Osteoblast (primary cell): ENCODE measurements around the gene SH3BP5. TPM values are rescaled to one million over a fixed set of nuclear protein-coding genes. Genes with fewer than 3 reads are reported as not detected.

Experiments used
- DNase-seq: peaks from one replicate; pipeline ENCODE4 v3.0.0; 2011; ENCODE audit warnings: low spot score, mixed read lengths; ENCODE audit not compliant: insufficient read length; ENCODE audit errors: missing footprints
- H2AFZ ChIP-seq: 2 replicates; pipeline ENCODE4 v1.6.0; 2011; ENCODE audit warnings: mild to moderate bottlenecking, low read length
- H3K27ac ChIP-seq: 2 replicates; pipeline ENCODE4 v1.5.1; 2011; ENCODE audit warnings: mild to moderate bottlenecking, low read depth, low read length, moderate library complexity
- H3K27me3 ChIP-seq: 2 replicates; pipeline ENCODE4 v1.6.0; 2012; ENCODE audit warnings: mild to moderate bottlenecking, control low read depth, inconsistent platforms, low read length, moderate library complexity; ENCODE audit not compliant: insufficient read depth
- H3K36me3 ChIP-seq: 2 replicates; pipeline ENCODE4 v1.5.1; 2011; ENCODE audit warnings: mild to moderate bottlenecking, low read length, control low read depth, moderate library complexity; ENCODE audit not compliant: insufficient read depth
- H3K4me1 ChIP-seq: 2 replicates; pipeline ENCODE4 v1.5.1; 2011; ENCODE audit warnings: mild to moderate bottlenecking, low read length, control low read depth, moderate library complexity; ENCODE audit not compliant: insufficient read depth
- H3K4me2 ChIP-seq: 2 replicates; pipeline ENCODE4 v1.6.0; 2011; ENCODE audit warnings: mild to moderate bottlenecking, low read length; ENCODE audit not compliant: insufficient read depth
- H3K4me3 ChIP-seq: fragments of 200-600 bp; sonication (generic); 3 replicates; pipeline ENCODE4 v1.5.1; 2012; ENCODE audit warnings: mild to moderate bottlenecking, low read length, inconsistent platforms; ENCODE audit not compliant: insufficient read depth
- H3K79me2 ChIP-seq: 2 replicates; pipeline ENCODE4 v1.6.0; 2012; ENCODE audit warnings: mild to moderate bottlenecking, low read length, control low read depth, inconsistent platforms; ENCODE audit not compliant: insufficient read depth
- H3K9me3 ChIP-seq: 2 replicates; pipeline ENCODE4 v1.5.1; 2011; ENCODE audit warnings: low read depth, low read length, control low read depth
- H4K20me1 ChIP-seq: 2 replicates; pipeline ENCODE4 v1.6.0; 2012; ENCODE audit warnings: mild to moderate bottlenecking, low read length, control low read depth; ENCODE audit not compliant: insufficient read depth
- total RNA-seq: library from RNA; depleted of rRNA; stranded (reverse); fragments of >200 nt; gene quantifications from 2 replicates; pipeline ENCODE4 v1.2.3, GENCODE V29; 2012
- TF ChIP-seq, protein P1 (sequence below): IDR thresholded peaks from 2 replicates; pipeline ENCODE4 v1.5.1; 2011; ENCODE audit warnings: mild to moderate bottlenecking, low read depth, low read length, moderate library complexity; ENCODE audit errors: extremely low read depth

The SH3BP5 gene
- total RNA-seq, 1 donor, result 67.3 TPM

- peaks cover 84% of the 10 kb centered on the region for H3K36me3 ChIP-seq
- DNase-seq, result no peak
Observed at GRCh38 chr3:15220661-15221060, 111.7 kb downstream of the SH3BP5 start.

DNA sequence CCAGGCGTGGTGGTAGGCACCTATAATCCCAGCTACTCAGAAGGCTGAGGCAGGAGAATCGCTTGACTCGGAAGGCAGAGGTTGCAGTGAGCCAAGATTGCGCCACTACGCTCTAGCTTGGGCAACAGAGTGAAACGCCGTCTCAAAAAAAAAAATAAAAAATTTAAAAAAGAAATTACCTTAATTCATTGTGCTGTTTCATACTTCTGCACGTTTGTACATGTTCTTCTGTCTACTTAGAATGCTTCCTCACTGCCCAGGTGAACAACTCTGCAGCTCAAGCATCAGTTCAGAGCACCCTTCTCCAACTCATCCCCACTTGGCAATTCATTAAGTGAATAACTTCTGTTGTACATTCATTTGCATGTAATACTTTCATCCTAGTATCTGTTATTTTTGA lies 112.3 kb downstream of the SH3BP5 start:
- H3K4me1 ChIP-seq, result no peaks in the 10 kb centered on the region
- no peaks in the 10 kb centered on the region for H3K9me3 ChIP-seq
- no peak overlapping the region for H3K4me3 ChIP-seq
- TF ChIP-seq, protein P1, sequence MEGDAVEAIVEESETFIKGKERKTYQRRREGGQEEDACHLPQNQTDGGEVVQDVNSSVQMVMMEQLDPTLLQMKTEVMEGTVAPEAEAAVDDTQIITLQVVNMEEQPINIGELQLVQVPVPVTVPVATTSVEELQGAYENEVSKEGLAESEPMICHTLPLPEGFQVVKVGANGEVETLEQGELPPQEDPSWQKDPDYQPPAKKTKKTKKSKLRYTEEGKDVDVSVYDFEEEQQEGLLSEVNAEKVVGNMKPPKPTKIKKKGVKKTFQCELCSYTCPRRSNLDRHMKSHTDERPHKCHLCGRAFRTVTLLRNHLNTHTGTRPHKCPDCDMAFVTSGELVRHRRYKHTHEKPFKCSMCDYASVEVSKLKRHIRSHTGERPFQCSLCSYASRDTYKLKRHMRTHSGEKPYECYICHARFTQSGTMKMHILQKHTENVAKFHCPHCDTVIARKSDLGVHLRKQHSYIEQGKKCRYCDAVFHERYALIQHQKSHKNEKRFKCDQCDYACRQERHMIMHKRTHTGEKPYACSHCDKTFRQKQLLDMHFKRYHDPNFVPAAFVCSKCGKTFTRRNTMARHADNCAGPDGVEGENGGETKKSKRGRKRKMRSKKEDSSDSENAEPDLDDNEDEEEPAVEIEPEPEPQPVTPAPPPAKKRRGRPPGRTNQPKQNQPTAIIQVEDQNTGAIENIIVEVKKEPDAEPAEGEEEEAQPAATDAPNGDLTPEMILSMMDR, result no peak
- H2AFZ ChIP-seq, result no peak overlapping the region
- peaks cover 86% of the 10 kb centered on the region for H3K36me3 ChIP-seq
- no peaks in the 10 kb centered on the region for H4K20me1 ChIP-seq
- no peak for DNase-seq
- no peak overlapping the region for H3K27ac ChIP-seq
- H3K27me3 ChIP-seq, result no peaks in the 10 kb centered on the region
- peaks cover 16% of the 10 kb centered on the region for H3K79me2 ChIP-seq
- no peak overlapping the region for H3K4me2 ChIP-seq

More at GRCh38 chr3:15220661-15221060, 111.7 kb downstream of the SH3BP5 start:
- H4K20me1 ChIP-seq, result no peaks in the 10 kb centered on the region
- H2AFZ ChIP-seq, result no peak overlapping the region
- TF ChIP-seq, protein P1, result no peak
- H3K4me1 ChIP-seq, result no peaks in the 10 kb centered on the region
- no peak overlapping the region for H3K4me2 ChIP-seq
- H3K79me2 ChIP-seq, result peaks cover 10% of the 10 kb centered on the region
- no peaks in the 10 kb centered on the region for H3K27me3 ChIP-seq
- no peak overlapping the region for H3K27ac ChIP-seq
- H3K9me3 ChIP-seq, result no peaks in the 10 kb centered on the region
- no peak overlapping the region for H3K4me3 ChIP-seq

DNA sequence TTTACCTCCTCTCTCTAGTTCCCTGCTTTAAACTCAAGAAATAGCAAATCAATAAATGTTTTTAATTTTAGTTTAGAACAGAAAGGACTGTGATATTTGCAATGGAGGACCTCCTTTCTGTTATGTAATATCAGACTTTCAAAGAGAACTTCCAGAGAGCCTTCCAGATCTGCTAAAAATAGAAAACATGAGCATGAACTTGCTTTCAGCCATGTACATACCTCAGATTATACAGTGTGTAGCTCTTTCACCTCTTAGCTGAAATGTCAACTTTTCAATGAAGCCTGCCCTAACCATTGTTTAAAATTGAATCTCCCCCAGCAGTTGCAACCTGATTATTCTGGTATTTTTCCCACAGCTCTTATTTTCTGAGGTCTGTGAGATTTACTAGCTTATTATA lies 113.7 kb downstream of the SH3BP5 start:
- Histone ChIP-seq H3K4me1 (no peaks in the 10 kb centered on the region), H3K9me3 (no peaks in the 10 kb centered on the region), H3K4me3 (no peak overlapping the region), H4K20me1 (no peaks in the 10 kb centered on the region), H3K27ac (no peak overlapping the region), H3K27me3 (no peaks in the 10 kb centered on the region), H3K36me3 (peaks cover 86% of the 10 kb centered on the region), H3K4me2 (no peak overlapping the region), H3K79me2 (peaks cover 24% of the 10 kb centered on the region), H2AFZ (no peak overlapping the region)
- DNase-seq, result no peak
- TF ChIP-seq, protein P1, result no peak

DNA sequence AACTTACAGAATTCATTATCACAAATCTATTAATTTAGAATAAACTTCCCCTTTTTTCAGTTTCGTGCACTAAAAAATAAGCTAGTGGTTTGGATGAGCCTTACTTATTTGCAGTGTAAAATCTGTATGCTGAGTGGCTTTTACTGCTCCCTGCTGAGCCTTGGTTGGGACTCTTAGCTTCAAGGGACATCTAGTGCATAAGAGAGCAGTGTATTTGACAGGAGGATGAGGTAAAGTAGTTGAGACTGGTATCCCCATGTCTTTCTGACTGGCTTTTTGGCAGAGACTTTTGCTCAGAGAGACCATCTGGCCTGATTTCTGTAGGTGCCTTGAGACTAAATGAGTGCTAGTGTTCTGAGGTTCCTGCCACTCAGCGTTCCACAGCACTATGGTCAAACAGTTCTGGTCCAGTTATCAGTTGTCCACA lies 114.5 kb downstream of the SH3BP5 start:
- TF ChIP-seq, protein P1, result no peak
- H3K36me3 ChIP-seq, result peaks cover 87% of the 10 kb centered on the region
- H3K27ac ChIP-seq, result no peak overlapping the region
- no peaks in the 10 kb centered on the region for H3K27me3 ChIP-seq
- no peak overlapping the region for H3K4me2 ChIP-seq
- H3K9me3 ChIP-seq, result no peaks in the 10 kb centered on the region
- no peak overlapping the region for H2AFZ ChIP-seq
- H3K79me2 ChIP-seq, result peaks cover 30% of the 10 kb centered on the region
- no peaks in the 10 kb centered on the region for H4K20me1 ChIP-seq
- DNase-seq, result no peak
- no peaks in the 10 kb centered on the region for H3K4me1 ChIP-seq
- no peak overlapping the region for H3K4me3 ChIP-seq
